Omental fat pad (tissue), 4 donors: Measurements from ENCODE around the gene CD164L2. TPM values are rescaled to one million over a fixed set of nuclear protein-coding genes. Genes with fewer than 3 reads are reported as not detected.

Source experiments
- ATAC-seq: fragments of 150-250 bp; one replicate; pipeline ENCODE4 v1.9.1; 2016; ENCODE audit warnings: mild to moderate bottlenecking, moderate library complexity; ENCODE audit not compliant: low FRiP score
- DNase-seq: peaks from one replicate; pipeline ENCODE4 v3.0.0-alpha.2; 2019; ENCODE audit warnings: low spot score
- CTCF ChIP-seq, 3 donors: fragments of 450-650 bp; IDR thresholded peaks; one replicate each; pipeline ENCODE4 v1.5.1; 2016 to 2017; ENCODE audit warnings: antibody characterized with exemption in 3 of 3, mild to moderate bottlenecking in 3 of 3, moderate library complexity in 2 of 3
- total RNA-seq, 4 donors: library from RNA; depleted of rRNA; stranded (reverse); fragments of >200 nt; gene quantifications; one replicate each; pipeline ENCODE4 v1.1.0, GENCODE V29; 2016

Gene CD164L2
- total RNA-seq, 4 donors from 2014 or later = not detected

- DNase-seq = no peak
- no peak for TF ChIP-seq CTCF (IDR thresholded peaks at IDR 0.05)
- no peak for ATAC-seq
Measured at GRCh38 chr1:27383661-27384060, 528 bp upstream of the CD164L2 start.

DNA sequence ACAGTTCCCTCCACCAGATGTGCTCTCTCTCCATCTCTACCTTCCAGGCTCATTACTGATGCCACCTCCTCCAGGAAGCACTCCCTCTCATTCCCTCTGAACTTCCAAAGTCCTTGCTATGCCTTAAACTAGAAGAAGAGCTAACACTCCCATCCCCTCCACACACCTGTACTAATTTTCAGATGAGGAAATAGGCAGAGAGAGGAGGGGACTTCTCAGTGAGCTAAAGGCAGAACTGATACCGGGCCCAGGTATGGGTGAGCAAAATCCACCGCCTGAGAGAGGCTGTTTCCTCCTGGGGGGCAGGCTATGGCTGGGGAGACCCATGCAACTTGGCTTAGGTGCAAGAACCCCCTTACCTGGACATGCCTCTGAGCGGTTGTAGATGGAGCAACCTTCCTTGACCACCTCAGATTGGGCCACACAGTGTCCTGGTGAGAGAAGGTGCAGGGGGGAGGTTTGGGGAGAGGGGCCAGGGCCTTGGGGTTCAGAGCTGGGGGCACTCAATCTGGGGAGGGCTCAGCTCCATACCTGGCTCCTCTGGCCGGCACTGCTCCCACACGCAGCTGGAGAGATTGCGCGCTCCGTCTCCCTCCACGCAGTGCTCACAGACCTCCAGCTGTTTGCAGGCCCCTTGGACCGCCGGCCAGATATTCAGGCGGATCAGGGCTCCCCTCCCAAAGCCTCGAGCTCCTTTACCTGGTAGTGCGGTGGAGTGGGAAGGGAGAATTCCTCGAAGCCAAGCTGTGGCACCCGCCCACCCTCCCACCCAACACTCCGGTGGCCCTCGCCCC is 967 bp downstream of the CD164L2 start:
- no peak for ATAC-seq
- TF ChIP-seq CTCF (IDR thresholded peaks at IDR 0.05) = no peak
- DNase-seq = no peak

GRCh38 chr1:27380766-27381733 is 2.1 kb downstream of the CD164L2 start:
- ATAC-seq = no peak

GRCh38 chr1:27380224-27380623 is 2.9 kb downstream of the CD164L2 start:
- DNase-seq = no peak
- ATAC-seq = no peak
- no peak for TF ChIP-seq CTCF (IDR thresholded peaks at IDR 0.05)

More at GRCh38 chr1:27380766-27381733, 2.1 kb downstream of the CD164L2 start:
- no peak for TF ChIP-seq CTCF (IDR thresholded peaks at IDR 0.05)
- no peak for DNase-seq

- DNase-seq = no peak
- no peak for TF ChIP-seq CTCF (IDR thresholded peaks at IDR 0.05)
- ATAC-seq = no peak
Measured at GRCh38 chr1:27379564-27380122, 3.5 kb downstream of the CD164L2 start.

- no peak for ATAC-seq
- TF ChIP-seq CTCF (IDR thresholded peaks at IDR 0.05) = no peak
Measured at GRCh38 chr1:27377760-27378495, 5.2 kb downstream of the CD164L2 start.

More at GRCh38 chr1:27377760-27378495, 5.2 kb downstream of the CD164L2 start:
- no peak for DNase-seq
